Panc1 (cell line): ENCODE results near the gene PERCC1.

ENCODE experiments used
- POLR2AphosphoS5 ChIP-seq: IDR thresholded peaks from 2 replicates; pipeline ENCODE4 v1.6.1; 2012; ENCODE audit warnings: mild to moderate bottlenecking, low read depth, low read length, moderate library complexity
- TF ChIP-seq, protein P1 (sequence below), 2 experiments: IDR thresholded peaks; 2 replicates each; pipeline ENCODE4 v1.6.1; 2011 to 2012; ENCODE audit warnings: low read depth in 2 of 2, control low read depth in 1 of 2, low read length in 1 of 2, mild to moderate bottlenecking in 1 of 2, moderate library complexity in 1 of 2; ENCODE audit not compliant: insufficient read depth in 1 of 2
- TF ChIP-seq, protein P2 (sequence below): fragments of 450-650 bp; IDR thresholded peaks from 2 replicates; pipeline ENCODE4 v1.5.1; 2017; ENCODE audit warnings: mild to moderate bottlenecking

DNA sequence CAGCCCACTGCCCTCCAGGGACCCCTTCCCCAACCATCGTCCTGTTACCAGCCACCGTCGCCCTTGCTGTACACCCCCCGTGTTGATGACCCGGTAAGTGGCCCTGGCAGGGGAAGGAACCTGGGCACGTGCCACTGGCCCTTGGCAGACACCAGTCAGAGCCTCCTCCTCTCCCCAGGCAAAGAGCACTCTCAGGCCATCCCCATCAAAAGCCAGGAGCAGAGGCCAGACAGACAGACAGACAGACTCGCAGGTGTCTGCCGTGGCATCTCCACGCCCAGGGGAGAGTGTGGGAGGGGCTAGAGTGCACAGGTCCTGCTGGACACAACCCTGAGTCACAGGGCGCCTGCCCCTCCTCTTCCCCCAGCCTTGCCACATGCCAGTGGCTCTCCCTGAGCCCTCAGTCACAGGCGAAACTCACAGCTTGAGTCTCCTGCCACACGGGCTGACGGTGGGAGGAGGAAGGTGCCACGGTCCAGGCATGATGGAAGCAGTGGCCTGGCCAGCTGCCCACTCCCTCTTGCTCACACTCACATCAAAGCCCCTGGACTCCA is 36.2 kb downstream of the PERCC1 start:
- TF ChIP-seq, protein P1, sequence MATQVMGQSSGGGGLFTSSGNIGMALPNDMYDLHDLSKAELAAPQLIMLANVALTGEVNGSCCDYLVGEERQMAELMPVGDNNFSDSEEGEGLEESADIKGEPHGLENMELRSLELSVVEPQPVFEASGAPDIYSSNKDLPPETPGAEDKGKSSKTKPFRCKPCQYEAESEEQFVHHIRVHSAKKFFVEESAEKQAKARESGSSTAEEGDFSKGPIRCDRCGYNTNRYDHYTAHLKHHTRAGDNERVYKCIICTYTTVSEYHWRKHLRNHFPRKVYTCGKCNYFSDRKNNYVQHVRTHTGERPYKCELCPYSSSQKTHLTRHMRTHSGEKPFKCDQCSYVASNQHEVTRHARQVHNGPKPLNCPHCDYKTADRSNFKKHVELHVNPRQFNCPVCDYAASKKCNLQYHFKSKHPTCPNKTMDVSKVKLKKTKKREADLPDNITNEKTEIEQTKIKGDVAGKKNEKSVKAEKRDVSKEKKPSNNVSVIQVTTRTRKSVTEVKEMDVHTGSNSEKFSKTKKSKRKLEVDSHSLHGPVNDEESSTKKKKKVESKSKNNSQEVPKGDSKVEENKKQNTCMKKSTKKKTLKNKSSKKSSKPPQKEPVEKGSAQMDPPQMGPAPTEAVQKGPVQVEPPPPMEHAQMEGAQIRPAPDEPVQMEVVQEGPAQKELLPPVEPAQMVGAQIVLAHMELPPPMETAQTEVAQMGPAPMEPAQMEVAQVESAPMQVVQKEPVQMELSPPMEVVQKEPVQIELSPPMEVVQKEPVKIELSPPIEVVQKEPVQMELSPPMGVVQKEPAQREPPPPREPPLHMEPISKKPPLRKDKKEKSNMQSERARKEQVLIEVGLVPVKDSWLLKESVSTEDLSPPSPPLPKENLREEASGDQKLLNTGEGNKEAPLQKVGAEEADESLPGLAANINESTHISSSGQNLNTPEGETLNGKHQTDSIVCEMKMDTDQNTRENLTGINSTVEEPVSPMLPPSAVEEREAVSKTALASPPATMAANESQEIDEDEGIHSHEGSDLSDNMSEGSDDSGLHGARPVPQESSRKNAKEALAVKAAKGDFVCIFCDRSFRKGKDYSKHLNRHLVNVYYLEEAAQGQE (IDR thresholded peaks at IDR 0.05; ENCODE audit: insufficient read depth in 1 of 2, low read depth in 2 of 2, low read length in 1 of 2) = no peak
- TF ChIP-seq POLR2AphosphoS5 = no peak
- TF ChIP-seq, protein P2, sequence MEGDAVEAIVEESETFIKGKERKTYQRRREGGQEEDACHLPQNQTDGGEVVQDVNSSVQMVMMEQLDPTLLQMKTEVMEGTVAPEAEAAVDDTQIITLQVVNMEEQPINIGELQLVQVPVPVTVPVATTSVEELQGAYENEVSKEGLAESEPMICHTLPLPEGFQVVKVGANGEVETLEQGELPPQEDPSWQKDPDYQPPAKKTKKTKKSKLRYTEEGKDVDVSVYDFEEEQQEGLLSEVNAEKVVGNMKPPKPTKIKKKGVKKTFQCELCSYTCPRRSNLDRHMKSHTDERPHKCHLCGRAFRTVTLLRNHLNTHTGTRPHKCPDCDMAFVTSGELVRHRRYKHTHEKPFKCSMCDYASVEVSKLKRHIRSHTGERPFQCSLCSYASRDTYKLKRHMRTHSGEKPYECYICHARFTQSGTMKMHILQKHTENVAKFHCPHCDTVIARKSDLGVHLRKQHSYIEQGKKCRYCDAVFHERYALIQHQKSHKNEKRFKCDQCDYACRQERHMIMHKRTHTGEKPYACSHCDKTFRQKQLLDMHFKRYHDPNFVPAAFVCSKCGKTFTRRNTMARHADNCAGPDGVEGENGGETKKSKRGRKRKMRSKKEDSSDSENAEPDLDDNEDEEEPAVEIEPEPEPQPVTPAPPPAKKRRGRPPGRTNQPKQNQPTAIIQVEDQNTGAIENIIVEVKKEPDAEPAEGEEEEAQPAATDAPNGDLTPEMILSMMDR = no peak
